HG03097 (cell line): ENCODE results near the gene PLD6.

Experiments
- ATAC-seq: cut with Tn5 transposase; IDR thresholded peaks from one replicate; pipeline ENCODE4 v1.9.1; 2021; ENCODE audit not compliant: unreplicated experiment, low FRiP score

PLD6 gene

DNA sequence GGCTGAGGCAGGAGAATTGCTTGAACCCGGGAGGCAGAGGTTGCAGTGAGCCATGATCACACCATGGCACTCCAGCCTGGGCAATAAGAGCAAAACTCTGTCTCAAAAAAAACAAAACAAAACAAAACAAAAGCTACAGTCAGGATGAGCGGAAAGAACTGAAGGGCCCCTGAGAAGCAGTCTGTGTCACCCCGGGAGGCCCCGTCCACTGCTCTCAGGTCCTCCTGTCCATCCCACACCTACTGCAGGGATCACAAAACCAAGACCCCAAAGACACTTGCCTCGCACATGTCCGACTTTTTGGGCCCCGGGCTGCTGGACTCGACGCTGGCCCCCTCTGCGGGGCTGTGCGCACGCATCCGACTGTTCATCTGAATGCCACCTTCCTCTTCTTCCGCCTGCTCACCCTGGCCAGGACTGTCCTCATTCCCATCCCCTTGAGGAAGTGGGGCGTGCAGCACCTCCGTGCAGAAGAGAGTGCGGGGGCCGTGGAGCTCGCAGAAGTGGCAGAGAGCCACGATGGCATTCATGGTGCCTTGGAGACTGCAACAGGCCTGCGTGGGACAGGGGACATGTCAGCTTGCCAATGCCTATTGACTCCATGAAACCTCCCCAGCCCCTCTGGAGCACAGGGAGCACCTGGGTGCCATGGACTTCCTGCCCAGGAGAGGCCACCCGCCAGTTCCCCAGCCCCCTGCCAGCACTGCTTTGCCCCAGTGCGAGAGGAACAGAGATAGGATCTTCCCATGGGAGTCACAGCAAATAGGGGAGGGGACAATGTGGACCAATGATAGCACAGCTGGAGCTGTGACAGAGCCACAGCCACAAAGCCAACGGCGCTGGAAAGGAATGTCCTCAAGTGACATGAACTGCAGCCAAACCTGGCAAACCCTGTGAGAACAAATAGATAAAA is 21.7 kb upstream of the PLD6 start:
- no peak for ATAC-seq

DNA sequence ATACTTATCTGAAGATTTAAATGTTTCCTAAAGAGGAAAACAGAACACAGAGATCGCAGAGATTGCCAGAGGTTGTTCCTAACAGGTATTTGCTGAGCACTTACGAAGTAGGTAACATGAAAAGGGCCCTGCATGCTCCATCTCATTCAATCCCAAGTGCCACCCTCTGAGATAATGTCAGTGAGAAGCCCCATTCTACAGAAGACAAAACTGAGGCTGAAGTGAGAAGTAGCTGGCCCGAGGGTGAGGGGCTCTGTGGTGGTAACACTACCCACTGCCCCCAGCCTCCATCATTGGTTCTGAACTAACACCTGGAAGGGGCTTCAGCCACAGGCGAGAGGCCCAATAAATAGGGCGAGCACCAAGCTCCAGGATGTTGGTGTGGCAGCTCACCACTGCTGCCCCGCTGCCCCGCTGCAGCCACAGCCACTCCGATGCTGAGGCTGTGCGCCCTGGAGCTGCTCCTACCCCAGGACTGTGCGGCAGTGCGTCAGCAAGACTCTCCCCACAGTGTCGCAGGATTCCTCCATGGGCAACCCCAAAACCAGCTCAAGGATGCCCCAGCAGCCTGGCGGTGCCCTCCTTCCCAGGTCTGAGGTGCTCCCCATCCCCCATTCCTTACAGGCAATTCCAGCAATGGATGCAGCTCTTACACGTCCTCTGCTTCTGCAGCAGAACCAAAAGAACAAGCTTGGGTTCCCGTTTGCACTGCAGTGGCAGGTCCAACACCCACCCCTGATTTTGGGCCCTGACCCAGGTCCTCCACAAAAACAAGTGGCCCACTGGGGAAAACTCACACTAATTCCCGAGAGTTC is 20.5 kb upstream of the PLD6 start:
- no peak for ATAC-seq

DNA sequence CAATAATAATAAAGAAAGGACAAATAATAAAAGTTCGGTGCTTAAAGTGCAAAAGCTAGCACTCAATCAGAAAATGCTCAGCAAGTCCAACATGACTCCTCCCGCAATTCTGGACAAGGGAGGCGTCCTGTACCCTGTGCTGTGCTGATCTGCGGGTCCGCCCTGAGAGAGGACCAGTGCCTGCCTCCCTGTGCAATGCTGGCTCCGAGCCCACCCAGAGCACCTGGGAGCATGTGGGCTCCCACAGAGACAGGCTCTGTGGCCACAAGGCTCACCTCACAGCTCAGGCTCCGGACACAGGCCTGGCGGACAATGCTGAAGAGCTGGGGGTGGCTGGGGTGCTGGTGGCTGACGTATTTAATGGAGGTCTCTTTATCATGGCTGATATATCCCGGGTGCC is 19.8 kb upstream of the PLD6 start:
- no peak for ATAC-seq

DNA sequence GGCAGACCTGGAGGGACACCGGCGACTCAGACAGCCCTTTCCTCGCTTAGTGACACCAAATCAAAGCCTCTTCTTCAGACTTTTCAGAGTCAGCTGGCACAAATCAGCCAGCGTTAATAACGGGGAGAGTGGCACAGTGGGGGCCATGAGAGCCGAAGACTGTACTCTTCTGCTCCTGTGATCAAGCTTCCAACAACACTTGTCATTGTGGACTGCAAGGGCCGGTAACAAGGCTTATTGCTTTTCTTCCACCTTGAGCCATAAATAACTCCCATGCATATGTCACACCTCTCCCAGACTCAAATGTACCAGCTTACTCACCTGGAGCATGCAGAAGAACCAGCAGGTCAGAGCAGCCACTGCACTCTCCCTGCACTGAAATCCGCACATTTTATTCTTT is 18.0 kb upstream of the PLD6 start:
- no peak for ATAC-seq

DNA sequence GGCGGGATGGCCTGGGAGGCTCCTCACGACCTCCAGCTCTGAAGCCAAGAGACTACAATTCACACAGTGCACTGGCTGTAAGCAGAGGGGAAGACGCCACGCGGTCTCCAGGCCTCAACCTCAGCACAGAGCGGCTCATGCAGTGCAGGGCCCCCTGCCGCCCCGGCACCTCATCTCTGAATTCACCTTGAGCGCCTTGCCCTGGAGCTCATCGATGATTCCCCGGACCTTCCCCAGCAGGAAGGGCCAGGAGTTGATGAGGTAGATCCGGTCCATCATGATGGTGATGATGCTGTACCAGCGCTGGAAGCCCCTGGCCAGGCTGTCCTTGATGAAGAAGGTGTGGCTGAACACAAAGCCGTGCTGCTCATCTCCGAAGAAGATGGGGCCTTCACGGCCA is 17.6 kb upstream of the PLD6 start:
- ATAC-seq: no peak

DNA sequence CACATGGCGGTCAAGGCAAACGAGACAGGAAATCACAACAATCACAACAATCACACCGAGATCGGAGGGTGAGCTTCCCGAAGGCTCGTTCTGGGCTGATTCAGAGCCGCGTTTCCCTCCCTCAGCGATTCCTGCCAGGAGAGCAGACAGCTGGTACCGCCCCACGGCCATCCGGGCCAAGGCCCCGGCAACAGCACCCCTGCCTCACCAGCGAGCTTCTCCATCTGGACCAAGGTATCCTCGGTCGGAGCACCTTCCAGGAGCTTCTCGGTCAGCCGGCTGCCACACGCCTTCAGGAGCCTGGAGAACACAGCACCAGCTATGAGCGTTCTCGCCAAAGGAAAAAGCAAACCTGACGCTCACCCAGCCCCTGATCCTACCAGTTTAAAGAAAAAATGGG is 15.2 kb upstream of the PLD6 start:
- no peak for ATAC-seq

DNA sequence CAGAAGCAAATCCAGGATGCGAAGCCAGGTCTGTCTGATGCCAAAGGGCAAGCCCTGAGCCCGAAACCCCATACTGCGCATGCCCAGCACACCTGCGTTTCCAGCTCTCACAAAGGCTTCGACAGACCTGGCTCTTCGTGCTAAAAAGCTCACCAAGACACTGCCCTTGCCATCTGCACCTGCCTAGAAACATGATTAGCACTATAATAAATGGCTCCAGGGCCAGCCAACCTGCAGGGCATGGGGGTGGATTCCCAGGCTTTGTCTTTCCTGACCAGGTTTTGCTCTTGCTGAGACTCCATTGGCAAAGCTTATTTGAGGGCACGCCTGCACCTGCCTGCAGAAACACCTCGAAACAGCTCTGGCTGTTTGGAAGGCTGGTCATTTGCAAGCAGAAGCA is 14.4 kb upstream of the PLD6 start:
- ATAC-seq: no peak

DNA sequence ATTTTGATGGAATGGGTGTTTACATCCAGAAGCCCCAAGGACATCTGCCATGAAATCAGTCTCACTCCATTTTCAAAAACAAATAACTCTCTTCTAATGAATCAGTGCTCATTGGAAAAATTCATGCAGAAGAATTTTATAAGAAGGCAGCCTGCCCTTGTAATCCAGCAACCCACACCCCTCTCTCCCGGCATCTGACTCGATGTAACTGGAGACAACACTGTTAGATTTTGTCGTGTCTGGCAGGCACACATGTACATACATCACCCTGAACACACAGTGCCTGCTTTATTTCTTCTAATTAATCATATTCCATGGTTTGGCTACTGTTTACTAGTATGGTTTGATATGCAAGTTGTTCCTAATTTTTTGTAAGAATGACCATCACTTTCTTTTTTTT is 11.9 kb upstream of the PLD6 start:
- ATAC-seq: no peak

DNA sequence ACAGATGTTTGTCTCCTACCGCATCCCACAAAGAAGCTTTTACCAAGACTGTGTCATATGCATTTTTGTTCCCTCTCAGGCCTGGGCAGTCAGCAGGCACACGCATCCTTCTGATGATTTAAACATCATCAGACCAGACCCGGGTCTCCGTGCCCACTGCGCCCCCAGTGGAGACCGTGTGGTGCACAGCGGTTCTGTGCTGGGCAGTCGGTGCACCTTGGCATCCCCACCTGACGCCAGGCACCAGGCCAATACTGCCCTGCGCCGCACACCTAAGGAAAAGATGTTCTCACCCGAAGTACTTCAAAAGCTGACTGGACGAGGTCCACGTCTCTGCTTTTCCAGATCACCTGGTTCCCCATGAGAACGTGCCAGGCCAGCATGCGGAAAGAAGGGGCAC is 10.6 kb upstream of the PLD6 start:
- no peak for ATAC-seq

DNA sequence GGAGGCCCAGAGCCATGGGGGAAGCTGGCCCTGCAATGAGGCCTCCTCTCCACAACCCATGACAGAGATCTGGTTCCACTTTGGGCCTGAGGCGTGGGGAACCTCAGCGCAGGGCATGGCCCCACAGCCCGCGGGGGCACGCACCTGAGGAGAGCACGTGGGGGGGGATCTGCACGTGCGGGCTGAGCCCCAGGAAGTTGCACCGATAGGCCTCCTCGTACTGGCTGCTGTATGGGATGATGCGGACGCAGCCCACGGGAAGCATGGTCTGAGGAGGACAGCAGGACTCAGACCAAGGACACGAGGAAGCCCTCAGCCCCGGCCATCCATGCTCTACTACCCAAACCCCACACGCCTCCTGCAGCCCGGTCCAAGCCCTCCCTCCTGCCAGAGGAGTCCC is 10.1 kb upstream of the PLD6 start:
- no peak for ATAC-seq

DNA sequence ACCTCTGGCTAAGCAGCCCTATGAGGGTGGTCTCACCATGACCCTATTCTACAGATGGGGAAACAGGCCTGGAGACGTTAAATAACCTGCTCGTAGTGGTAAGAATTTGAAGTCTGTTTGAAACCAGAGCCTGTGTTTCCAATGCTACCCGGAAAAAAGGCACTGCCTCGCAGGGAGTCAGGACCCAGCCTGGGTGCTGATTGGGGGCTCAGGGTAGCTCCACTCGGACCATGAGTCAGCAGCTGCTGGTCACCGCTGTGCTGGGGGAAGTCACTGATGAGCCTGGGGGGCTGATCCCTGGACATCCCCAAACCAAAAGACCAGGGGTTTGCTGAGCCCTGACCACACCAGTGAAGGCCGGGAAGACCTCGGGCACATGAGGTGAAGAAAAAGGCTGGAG is 9.4 kb upstream of the PLD6 start:
- no peak for ATAC-seq

DNA sequence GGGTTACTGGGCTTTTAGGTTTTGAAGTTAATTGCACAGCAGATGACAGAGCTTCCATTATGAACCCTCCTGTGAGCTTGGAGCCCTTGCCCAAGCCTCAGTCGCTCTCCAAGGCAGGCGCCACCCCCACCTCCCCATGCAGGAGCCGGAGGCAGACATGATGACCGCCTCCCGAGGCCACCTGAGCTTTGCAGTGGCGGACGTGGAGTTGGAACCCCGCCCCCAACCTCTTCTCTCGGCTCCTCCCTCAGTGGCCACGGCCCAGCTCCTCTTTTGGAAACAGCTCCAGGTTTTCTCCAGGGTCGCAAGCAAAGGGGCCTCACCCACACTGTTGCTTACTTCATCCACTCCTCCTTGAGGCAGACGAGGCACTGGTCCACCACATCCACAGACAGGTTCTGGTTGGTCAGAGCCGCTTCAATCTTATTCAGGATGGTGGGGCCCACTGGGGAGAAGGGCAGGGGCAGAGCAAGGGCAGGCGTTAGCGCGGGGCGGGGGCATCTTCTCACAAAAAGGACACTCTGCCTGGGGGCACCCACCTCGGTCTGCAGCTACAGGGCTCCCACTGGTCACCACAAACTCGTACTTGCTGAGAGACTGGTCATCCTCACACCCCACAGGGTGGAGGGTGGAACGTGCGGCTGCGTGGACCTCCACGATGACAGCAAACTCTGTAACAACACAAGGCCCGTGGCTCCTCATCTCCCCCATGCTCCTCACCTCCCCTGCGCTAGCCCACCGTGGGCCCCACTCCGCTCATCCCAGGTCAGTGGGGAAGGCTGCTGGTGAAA is 8.7 kb upstream of the PLD6 start:
- no peak for ATAC-seq

DNA sequence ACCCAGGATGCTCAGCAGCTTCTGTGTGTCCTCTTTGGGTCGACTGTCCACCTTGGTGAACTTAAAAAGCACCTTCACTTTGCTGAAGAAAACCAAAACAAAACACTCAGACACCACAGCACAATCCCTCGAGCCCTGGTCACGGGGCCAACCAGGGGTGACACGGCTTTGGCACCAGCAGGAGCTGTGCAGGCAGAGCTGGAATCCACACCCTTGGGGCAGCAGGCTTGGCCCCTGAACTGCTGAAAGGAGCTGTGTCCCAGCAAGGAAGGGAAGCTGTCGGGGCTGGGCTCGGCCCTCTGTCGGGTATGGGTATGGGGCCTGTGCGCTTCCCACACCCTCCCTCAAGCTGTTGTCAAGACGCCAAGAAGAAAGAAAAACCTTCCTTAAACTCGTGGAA is 7.6 kb upstream of the PLD6 start:
- ATAC-seq: no peak

DNA sequence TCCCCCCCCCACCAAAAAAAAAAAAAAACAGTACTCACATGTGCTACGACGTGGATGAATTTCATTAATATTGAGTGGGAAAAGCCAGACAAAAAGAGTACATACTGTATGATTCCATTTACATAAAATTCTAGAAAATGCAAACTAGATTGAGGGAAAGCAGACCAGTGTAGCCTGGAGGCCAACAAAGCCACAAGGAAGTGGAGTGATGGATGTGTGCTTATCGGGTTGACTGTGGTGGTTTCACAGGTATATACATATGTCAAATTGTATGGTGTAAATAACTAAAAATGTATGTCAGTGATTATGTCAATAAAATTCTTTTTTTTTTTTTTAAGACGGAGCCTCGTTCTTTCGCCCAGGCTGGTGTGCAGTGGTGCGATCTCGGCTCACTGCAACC is 1.9 kb upstream of the PLD6 start:
- no peak for ATAC-seq

DNA sequence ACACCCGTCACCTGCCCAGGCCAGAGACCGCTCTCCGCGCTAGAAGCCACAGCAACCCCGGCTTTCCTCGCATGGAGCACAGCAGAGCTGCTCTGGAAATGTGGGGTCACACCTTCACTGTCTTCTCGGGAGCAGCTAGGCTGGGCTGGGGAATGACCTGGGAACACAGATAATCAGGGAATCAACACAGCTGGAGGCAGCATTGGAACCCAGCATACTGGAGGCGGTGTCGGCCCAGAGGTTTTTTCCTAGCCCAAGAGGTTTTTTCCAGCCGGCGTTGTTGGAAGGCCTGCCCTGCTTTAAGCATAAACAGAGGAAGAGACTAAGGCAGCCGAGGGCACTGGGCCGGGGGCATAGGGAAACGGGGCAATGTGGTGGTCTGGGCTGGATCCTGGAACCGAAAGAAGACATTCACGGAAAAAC is 791 bp upstream of the PLD6 start:
- no peak for ATAC-seq

DNA sequence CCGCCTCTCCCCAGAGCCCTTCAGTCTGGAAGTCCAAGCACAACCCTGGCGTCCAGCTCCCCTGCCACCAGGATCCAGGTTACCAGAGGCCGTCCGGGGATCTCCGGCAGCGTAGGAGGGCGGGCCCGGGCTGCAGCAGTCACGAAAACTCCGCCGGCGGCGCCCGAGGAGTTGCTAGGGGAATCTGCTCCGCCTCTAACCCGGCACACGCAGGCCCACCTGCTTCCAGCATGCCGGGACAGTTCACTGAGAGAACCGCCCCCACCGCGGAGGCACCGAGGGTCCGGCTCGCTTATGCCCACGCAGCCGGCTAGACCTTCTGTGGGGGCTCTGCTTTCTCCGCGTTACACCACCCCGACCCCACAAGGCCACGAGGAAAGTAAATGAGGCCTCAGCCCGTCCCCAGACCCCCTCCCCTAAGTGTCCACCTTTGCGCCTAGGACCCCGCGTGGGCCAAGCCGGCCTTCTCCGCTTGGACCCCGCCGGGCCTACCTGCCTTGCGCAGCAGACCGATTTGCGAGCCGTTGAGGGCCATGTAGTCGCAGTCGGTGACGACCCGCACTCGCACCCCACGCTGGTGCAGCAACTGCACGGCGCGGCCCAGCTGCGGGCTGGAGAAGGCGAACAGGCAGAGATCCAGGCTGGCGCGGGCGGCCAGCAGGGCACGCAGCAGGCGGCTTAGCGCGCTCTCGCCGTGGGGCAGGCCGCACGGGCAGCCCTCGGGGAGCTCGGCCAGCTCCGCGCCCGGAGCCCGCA is 587 bp downstream of the PLD6 start:
- ATAC-seq: peak; percentile 30

DNA sequence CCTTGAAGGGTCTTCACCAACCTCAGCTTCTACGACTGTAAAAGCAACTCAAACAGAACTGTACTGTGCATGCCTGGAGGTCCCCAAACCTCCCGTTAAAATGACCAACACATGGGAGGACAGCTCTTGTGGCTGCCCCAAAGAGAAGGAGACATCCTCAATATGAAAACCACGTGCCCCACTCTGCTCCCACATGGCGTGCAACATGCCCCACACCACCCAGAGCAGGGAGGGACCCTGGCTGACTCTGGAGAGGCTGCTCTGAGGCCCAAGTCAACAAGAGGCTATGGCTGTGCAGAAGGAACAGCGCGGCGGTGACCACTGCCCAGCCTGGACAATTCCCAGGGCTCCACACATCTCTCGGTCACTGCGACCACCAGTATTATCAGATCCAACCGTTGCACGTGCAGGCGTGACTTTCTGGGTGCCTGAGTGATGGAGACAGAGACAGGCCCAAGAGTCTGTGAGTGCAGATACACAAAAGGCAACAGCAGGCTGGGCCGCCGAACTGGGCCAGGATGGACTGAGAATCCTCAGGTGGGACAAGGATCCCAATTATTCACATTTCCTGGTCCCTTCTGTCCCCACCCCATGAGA is 1.4 kb downstream of the PLD6 start:
- ATAC-seq: no peak

DNA sequence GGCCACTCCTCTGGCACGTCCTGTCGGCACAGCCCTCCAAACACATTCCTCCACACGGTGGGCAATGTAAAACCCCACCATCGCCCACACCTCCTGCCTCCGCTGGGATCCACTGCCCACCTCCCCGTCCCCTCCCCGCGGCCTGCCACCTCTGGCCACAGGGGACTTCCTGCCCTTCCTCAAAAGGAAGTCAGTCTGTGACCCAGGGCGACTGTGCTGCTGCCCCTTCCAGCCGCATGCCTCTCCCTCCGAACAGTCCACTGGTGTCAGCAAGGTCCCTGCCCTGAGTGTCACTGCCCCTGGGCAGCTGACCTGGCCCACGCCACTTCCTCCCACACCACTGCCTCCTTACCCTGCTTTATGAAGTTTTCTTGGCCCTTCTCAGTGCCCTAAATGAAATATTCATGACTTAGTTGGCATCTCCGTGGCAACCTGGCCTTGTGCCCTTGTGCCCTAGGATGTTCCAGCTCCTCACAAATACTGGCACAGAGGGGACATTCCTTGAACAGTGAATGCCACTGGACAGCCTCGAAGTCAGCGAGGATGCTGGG is 2.0 kb downstream of the PLD6 start:
- ATAC-seq: no peak

DNA sequence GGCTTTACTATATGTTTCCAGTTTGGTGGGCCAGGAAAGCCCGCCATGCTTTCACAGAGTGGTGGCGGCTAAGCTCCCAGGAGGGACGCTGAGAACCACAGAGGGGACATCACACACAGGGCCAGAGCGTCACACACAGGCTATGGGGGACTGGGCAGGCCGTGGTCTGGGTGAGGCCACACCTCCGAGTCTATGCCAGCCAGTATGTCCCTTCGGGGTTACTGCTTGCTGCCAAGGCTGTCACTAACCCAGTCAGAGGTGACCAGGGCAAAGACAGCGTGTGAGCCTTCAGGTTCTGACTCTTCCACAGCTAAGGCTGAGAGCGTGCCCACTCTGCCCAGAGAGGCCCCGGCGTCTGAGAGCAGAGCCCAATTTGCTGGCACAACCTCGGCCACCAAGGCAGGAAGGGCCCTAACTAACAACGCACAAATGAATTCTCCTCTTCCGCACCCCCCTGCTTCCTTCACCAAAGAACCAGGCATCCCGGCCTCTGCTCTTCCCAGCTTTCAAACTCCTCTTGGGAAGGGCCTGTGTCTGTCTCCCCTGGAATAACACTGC is 2.9 kb downstream of the PLD6 start:
- ATAC-seq: no peak
